ENCODE measurements around the gene PSMB5.

The PSMB5 gene

GRCh38 chr14:23070262-23071129, 35.8 kb upstream of the PSMB5 start:
- Histone ChIP-seq H3K27me3 (ENCODE audit: control insufficient read depth, insufficient read depth, low read length) (no peaks in the 10 kb centered on the region), H3K9me3 (ENCODE audit: control insufficient read depth, insufficient read depth, low read length) (no peaks in the 10 kb centered on the region), H3K27ac (ENCODE audit: low read length) (no peak overlapping the region), H3K4me3 (ENCODE audit: low read length) (peak overlapping the region; percentile 99; the same call in 1 of the 2 replicates), H3K4me1 (ENCODE audit: control insufficient read depth, insufficient read depth, low read length) (peaks cover 4% of the 10 kb centered on the region; the same call in 1 of the 2 replicates), H3K36me3 (ENCODE audit: control insufficient read depth, insufficient read depth, low read length) (peaks cover 33% of the 10 kb centered on the region)
- 100% methylated on average over 1 of the region's 10 CpGs for WGBS (ENCODE audit: insufficient coverage, insufficient read length)
- DNase-seq (ENCODE audit: low read depth, low spot score) = no peak

GRCh38 chr14:23069413-23069806, 34.7 kb upstream of the PSMB5 start:
- Histone ChIP-seq H3K27me3 (ENCODE audit: control insufficient read depth, insufficient read depth, low read length) (no peaks in the 10 kb centered on the region), H3K4me3 (ENCODE audit: low read length) (no peak overlapping the region), H3K27ac (ENCODE audit: low read length) (no peak overlapping the region), H3K4me1 (ENCODE audit: control insufficient read depth, insufficient read depth, low read length) (peaks cover 4% of the 10 kb centered on the region; the same call in 1 of the 2 replicates), H3K36me3 (ENCODE audit: control insufficient read depth, insufficient read depth, low read length) (peaks cover 32% of the 10 kb centered on the region), H3K9me3 (ENCODE audit: control insufficient read depth, insufficient read depth, low read length) (no peaks in the 10 kb centered on the region)
- no peak for DNase-seq (ENCODE audit: low read depth, low spot score)
- WGBS (ENCODE audit: insufficient coverage, insufficient read length) = no CpG with 5 or more reads among the region's 4 CpGs

GRCh38 chr14:23068789-23069412, 34.2 kb upstream of the PSMB5 start:
- Histone ChIP-seq H3K27ac (ENCODE audit: low read length) (no peak overlapping the region), H3K27me3 (ENCODE audit: control insufficient read depth, insufficient read depth, low read length) (no peaks in the 10 kb centered on the region), H3K9me3 (ENCODE audit: control insufficient read depth, insufficient read depth, low read length) (no peaks in the 10 kb centered on the region), H3K4me1 (ENCODE audit: control insufficient read depth, insufficient read depth, low read length) (peaks cover 4% of the 10 kb centered on the region; the same call in 1 of the 2 replicates), H3K4me3 (ENCODE audit: low read length) (no peak overlapping the region), H3K36me3 (ENCODE audit: control insufficient read depth, insufficient read depth, low read length) (peaks cover 36% of the 10 kb centered on the region)
- DNase-seq (ENCODE audit: low read depth, low spot score) = peak; percentile 93
- WGBS (ENCODE audit: insufficient coverage, insufficient read length) = no CpG with 5 or more reads among the region's 8 CpGs

- H3K27me3 ChIP-seq (ENCODE audit: control insufficient read depth, insufficient read depth, low read length) = no peaks in the 10 kb centered on the region
- no peak for DNase-seq (ENCODE audit: low read depth, low spot score)
- peaks cover 4% of the 10 kb centered on the region; the same call in 1 of the 2 replicates for H3K4me1 ChIP-seq (ENCODE audit: control insufficient read depth, insufficient read depth, low read length)
- no peak overlapping the region for H3K27ac ChIP-seq (ENCODE audit: low read length)
- H3K4me3 ChIP-seq (ENCODE audit: low read length) = no peak overlapping the region
- no peaks in the 10 kb centered on the region for H3K9me3 ChIP-seq (ENCODE audit: control insufficient read depth, insufficient read depth, low read length)
- no CpG with 5 or more reads among the region's 14 CpGs for WGBS (ENCODE audit: insufficient coverage, insufficient read length)
- peaks cover 44% of the 10 kb centered on the region for H3K36me3 ChIP-seq (ENCODE audit: control insufficient read depth, insufficient read depth, low read length)
Observed at GRCh38 chr14:23067847-23068788, 33.4 kb upstream of the PSMB5 start.

- Histone ChIP-seq H3K4me1 (ENCODE audit: control insufficient read depth, insufficient read depth, low read length) (peaks cover 3% of the 10 kb centered on the region; the same call in 1 of the 2 replicates), H3K4me3 (ENCODE audit: low read length) (no peak overlapping the region), H3K36me3 (ENCODE audit: control insufficient read depth, insufficient read depth, low read length) (peaks cover 54% of the 10 kb centered on the region), H3K27ac (ENCODE audit: low read length) (no peak overlapping the region), H3K27me3 (ENCODE audit: control insufficient read depth, insufficient read depth, low read length) (no peaks in the 10 kb centered on the region), H3K9me3 (ENCODE audit: control insufficient read depth, insufficient read depth, low read length) (no peaks in the 10 kb centered on the region)
- no peak for DNase-seq (ENCODE audit: low read depth, low spot score)
- WGBS (ENCODE audit: insufficient coverage, insufficient read length) = no CpG with 5 or more reads among the region's 23 CpGs
Observed at GRCh38 chr14:23066855-23067744, 32.4 kb upstream of the PSMB5 start.

GRCh38 chr14:23066368-23066767, 31.7 kb upstream of the PSMB5 start:
- H3K36me3 ChIP-seq (ENCODE audit: control insufficient read depth, insufficient read depth, low read length) = peaks cover 56% of the 10 kb centered on the region
- peaks cover 3% of the 10 kb centered on the region; the same call in 1 of the 2 replicates for H3K4me1 ChIP-seq (ENCODE audit: control insufficient read depth, insufficient read depth, low read length)
- WGBS (ENCODE audit: insufficient coverage, insufficient read length) = no CpG with 5 or more reads among the region's 3 CpGs
- no peak overlapping the region for H3K27ac ChIP-seq (ENCODE audit: low read length)
- no peaks in the 10 kb centered on the region for H3K9me3 ChIP-seq (ENCODE audit: control insufficient read depth, insufficient read depth, low read length)
- no peak overlapping the region for H3K4me3 ChIP-seq (ENCODE audit: low read length)
- H3K27me3 ChIP-seq (ENCODE audit: control insufficient read depth, insufficient read depth, low read length) = no peaks in the 10 kb centered on the region
- no peak for DNase-seq (ENCODE audit: low read depth, low spot score)

GRCh38 chr14:23063601-23064000, 28.9 kb upstream of the PSMB5 start:
- H3K36me3 ChIP-seq (ENCODE audit: control insufficient read depth, insufficient read depth, low read length) = peaks cover 67% of the 10 kb centered on the region

GRCh38 chr14:23062002-23062401, 27.3 kb upstream of the PSMB5 start:
- no peak for DNase-seq (ENCODE audit: low read depth, low spot score)
- H3K36me3 ChIP-seq (ENCODE audit: control insufficient read depth, insufficient read depth, low read length) = peaks cover 53% of the 10 kb centered on the region

More at GRCh38 chr14:23063601-23064000, 28.9 kb upstream of the PSMB5 start:
- no peak overlapping the region for H3K27ac ChIP-seq (ENCODE audit: low read length)
- H3K4me3 ChIP-seq (ENCODE audit: low read length) = no peak overlapping the region
- H3K4me1 ChIP-seq (ENCODE audit: control insufficient read depth, insufficient read depth, low read length) = no peaks in the 10 kb centered on the region
- no CpG with 5 or more reads among the region's 5 CpGs for WGBS (ENCODE audit: insufficient coverage, insufficient read length)
- no peaks in the 10 kb centered on the region for H3K9me3 ChIP-seq (ENCODE audit: control insufficient read depth, insufficient read depth, low read length)
- no peaks in the 10 kb centered on the region for H3K27me3 ChIP-seq (ENCODE audit: control insufficient read depth, insufficient read depth, low read length)
- no peak for DNase-seq (ENCODE audit: low read depth, low spot score)

GRCh38 chr14:23060536-23061260, 26.0 kb upstream of the PSMB5 start:
- H3K27ac ChIP-seq (ENCODE audit: low read length) = no peak overlapping the region

More at GRCh38 chr14:23062002-23062401, 27.3 kb upstream of the PSMB5 start:
- Histone ChIP-seq H3K9me3 (ENCODE audit: control insufficient read depth, insufficient read depth, low read length) (no peaks in the 10 kb centered on the region), H3K4me3 (ENCODE audit: low read length) (no peak overlapping the region), H3K27me3 (ENCODE audit: control insufficient read depth, insufficient read depth, low read length) (no peaks in the 10 kb centered on the region), H3K27ac (ENCODE audit: low read length) (no peak overlapping the region), H3K4me1 (ENCODE audit: control insufficient read depth, insufficient read depth, low read length) (peaks cover 2% of the 10 kb centered on the region; the same call in 1 of the 2 replicates)
- no CpG with 5 or more reads among the region's 4 CpGs for WGBS (ENCODE audit: insufficient coverage, insufficient read length)

More at GRCh38 chr14:23060536-23061260, 26.0 kb upstream of the PSMB5 start:
- Histone ChIP-seq H3K4me1 (ENCODE audit: control insufficient read depth, insufficient read depth, low read length) (peaks cover 5% of the 10 kb centered on the region; the same call in 1 of the 2 replicates), H3K4me3 (ENCODE audit: low read length) (no peak overlapping the region), H3K36me3 (ENCODE audit: control insufficient read depth, insufficient read depth, low read length) (peaks cover 41% of the 10 kb centered on the region), H3K9me3 (ENCODE audit: control insufficient read depth, insufficient read depth, low read length) (no peaks in the 10 kb centered on the region), H3K27me3 (ENCODE audit: control insufficient read depth, insufficient read depth, low read length) (no peaks in the 10 kb centered on the region)
- DNase-seq (ENCODE audit: low read depth, low spot score) = no peak
- no CpG with 5 or more reads among the region's 17 CpGs for WGBS (ENCODE audit: insufficient coverage, insufficient read length)
